ENCODE data around the gene SMIM29.

GRCh38 chr6:34239500-34239825 is 9.3 kb downstream of the SMIM29 start:
- TF ChIP-seq CTCF (IDR thresholded peaks at IDR 0.05; ENCODE audit: insufficient read depth, low read length) (no peak), GABPA (IDR thresholded peaks at IDR 0.05; ENCODE audit: low read depth) (no peak), REST (IDR thresholded peaks at IDR 0.05; ENCODE audit: insufficient replicate concordance, low read depth) (no peak), POLR2AphosphoS5 (IDR thresholded peaks at IDR 0.05; ENCODE audit: low read depth) (no peak)

All from HL-60 (cell line).